Dermis microvascular lymphatic vessel endothelial cell (primary cell): Measurements from ENCODE around the gene TSR2. TPM values are rescaled to one million over a fixed set of nuclear protein-coding genes. Genes with fewer than 3 reads are reported as not detected.

Source experiments
- DNase-seq, 2 donors: peaks; one replicate each; pipeline versions ENCODE4 v3.0.0 to v3.0.0-alpha.2; 2010; ENCODE audit warnings: low read depth in 2 of 2
- total RNA-seq: library from RNA; depleted of rRNA; stranded (reverse); fragments of >200 nt; gene quantifications from 2 replicates; pipeline ENCODE4 v1.2.1, GENCODE V29; 2014

The TSR2 gene
- total RNA-seq: 11.0 and 14.0 TPM in 2 replicates

DNA sequence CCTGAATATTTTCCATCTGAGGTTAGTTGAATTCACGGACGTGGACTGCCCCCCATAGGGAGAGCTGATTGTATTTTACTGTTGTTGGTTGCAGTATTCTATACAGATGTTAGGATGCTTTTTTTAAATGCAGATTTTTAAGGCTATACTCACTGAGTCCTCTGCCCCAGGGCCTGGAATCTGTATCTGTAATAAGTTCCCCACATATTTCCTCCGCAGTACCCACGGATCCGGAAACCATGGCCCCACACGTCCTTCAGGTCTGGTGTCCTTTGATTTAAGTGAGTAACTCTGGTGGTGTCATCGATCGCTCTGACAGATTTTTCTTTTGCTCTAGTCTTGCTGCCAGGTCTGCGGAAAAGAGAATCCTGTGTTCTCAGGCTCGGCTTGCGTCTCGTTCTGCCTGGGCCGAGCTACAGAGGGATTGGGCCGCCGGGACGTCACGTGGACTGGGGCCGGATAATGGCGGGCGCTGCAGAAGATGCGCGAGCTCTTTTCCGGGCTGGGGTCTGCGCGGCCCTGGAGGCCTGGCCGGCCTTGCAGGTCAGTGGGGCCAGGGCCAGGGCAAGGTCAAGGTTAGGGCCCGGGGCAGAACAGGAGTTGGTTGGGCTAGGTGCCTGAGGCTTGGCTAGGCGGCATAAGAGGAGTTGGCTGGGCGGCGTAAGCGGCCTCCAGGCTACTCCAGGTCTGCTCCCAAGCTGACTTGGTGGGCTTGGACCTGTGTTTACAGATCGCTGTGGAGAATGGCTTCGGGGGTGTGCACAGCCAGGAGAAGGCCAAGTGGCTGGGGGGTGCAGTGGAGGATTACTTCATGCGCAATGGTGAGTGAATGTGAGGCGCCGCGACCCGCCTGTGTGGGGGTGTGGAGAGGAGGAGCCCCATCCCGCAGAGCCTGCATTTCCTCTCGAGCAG, at the start of gene TSR2:
TSS of gene TSR2 (plus strand) at position 445 of the 912 bp plus-strand sequence. CDS start at position 463, 18 bp downstream.
- peak; percentile 74 to 87 for DNase-seq

DNA sequence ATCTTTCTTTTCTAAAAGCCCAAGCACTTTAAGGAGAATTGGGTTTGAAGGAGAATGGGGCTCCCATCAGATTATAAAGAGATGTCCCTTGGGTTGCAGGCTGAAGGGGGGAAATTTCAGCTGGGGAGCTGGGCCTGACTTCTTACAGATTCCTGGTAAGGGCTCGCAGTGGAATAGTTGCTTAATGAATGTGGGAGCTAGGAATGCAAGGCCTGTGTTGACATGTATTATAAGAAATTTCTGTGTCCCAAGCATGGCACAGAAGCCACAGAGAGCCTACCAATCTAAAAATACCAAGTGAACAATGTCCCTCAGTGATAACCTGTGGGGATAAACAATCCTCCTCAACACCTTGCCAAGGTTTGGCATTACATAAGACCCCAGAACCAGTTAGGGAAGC, 43.1 kb upstream of the TSR2 start:
- no peak for DNase-seq

GRCh38 chrX:54407266-54407665, 32.9 kb upstream of the TSR2 start:
- DNase-seq: no peak

GRCh38 chrX:54411732-54412131, 28.5 kb upstream of the TSR2 start:
- DNase-seq: no peak

DNA sequence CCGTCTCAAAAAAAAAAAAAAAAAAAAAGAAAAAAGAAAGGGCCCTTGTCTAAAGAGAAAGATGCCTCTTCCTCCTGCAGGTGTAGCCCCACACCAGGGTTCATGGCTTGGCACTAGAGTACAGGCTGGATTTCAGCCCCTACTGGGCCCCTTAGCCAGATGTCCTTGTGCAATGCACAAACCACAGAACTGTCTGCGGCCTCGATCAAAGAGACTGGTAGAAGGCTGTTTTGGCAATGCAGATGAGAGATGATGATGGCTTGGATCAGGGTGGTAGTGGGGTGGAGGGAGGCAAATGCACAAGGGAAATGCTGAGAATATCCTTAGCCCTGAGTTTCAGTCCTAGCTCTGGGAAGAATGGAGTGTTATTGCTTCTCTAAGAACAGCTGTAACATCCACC, 26.5 kb upstream of the TSR2 start:
- DNase-seq: no peak

DNA sequence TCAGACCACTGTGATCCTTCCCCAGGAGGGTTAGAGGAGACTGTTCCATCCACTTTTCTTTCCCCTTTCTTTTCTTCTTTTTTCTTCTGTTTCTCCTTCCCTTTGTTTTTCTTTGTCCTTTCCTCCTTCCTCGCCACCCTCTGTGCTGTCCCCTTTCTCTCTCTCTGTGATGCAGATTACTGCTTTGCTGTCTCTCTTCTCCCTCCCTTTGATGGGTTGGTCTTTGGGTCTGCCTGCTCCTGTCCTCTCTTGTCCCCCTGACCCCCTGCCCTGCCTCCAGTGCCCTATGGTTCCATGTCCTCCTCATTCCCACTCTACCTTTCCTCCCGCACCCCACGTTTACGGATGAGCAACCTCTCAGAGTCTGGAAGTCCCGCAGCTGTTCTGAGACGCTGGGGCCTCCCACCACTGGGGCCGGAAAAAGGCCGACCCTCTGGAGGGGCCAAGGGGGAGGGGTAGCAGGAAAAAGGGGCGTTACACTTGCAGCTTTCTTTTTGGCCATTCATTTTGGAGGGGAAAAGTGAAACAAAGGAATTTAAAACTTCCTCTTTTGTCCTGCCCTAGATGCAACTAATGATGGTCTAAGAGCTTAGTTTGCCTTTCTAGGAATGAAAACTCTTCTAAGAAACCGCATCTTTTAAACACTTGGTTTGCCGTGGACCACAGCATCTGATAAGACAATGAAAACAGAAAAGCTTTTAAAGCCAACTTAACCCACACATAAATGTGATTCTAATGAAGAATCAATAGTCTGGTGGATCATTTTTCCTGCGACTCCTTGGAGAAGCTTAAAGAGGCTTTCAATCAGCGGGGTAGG, 24.5 kb upstream of the TSR2 start:
- DNase-seq: no peak

GRCh38 chrX:54416965-54417364, 23.2 kb upstream of the TSR2 start:
- DNase-seq: no peak

- DNase-seq: no peak
Measured at GRCh38 chrX:54419559-54420302, 20.5 kb upstream of the TSR2 start.

GRCh38 chrX:54422168-54422567, 18.0 kb upstream of the TSR2 start:
- no peak for DNase-seq

GRCh38 chrX:54423161-54423888, 16.9 kb upstream of the TSR2 start:
- peak in 1 of 2 donors; percentile 12 for DNase-seq

DNA sequence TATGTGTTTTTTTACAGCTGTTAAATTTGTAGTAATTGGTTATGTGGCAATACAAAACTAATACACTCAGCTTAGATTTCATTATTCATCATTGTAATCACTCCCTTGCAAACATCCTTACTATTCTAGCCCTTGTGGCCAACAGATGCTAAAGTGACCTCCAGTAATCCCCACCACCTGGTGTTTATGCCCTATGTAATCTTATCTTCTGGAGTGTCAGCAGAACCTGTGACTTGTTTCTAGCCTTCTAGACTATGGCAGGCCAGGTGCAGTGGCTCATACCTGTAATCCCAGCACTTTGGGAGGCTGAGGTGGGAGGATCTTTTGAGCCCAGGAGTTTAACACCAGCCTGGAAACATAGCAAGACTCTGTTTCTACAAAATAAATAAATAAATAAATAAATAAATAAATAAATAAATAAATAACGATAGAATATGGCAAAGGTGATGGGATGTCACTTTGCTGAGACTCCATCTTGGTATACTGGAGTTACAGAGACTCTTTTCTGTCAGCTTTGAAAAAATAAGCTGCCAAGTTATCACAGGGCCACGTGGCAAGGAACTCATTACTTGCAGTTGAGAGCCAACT, 12.3 kb upstream of the TSR2 start:
- DNase-seq: no peak

GRCh38 chrX:54430519-54430918, 9.7 kb upstream of the TSR2 start:
- no peak for DNase-seq

DNA sequence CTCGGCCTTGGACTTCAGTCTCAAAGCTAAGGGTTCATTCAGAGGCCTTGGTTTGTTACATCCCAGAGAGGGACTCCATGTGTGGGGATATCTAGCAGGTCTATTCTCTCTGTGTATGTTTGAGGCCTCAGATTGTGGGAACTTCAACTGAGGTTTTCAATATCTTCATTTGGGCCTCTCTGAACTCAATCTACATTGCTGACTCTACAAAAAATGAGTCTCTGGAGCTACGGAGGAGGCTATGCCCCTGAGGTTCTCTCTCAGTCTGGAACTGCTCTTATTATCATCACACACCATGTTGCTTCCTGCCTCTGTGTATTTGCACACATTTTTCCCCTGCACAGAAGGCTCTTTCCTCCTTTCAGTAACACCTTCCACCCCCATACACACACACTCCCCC, 5.1 kb upstream of the TSR2 start:
- DNase-seq: no peak

- no peak for DNase-seq
Measured at GRCh38 chrX:54442790-54443189, 2.6 kb downstream of the TSR2 start.

DNA sequence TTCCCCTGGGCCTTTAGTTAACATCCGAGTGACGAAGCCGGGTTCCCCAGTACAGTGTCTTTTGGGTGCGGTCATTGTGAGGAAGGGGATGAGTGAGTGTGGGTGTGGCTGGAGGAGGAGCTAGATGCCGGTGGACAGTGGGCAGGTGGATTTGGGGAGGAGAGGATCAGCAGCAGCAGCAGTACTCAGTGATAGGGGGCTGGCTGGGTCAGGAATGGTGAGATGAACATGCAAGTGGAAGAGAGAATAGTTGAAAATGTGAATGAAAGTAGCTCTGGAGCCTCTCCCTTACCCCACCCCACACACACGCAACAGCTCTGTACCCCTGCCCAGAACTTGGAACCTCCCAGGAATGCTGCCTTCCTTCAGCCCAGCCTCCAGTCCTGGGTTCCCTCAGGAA, 4.5 kb downstream of the TSR2 start:
- DNase-seq: no peak

GRCh38 chrX:54446084-54446483, 5.9 kb downstream of the TSR2 start:
- no peak for DNase-seq

DNA sequence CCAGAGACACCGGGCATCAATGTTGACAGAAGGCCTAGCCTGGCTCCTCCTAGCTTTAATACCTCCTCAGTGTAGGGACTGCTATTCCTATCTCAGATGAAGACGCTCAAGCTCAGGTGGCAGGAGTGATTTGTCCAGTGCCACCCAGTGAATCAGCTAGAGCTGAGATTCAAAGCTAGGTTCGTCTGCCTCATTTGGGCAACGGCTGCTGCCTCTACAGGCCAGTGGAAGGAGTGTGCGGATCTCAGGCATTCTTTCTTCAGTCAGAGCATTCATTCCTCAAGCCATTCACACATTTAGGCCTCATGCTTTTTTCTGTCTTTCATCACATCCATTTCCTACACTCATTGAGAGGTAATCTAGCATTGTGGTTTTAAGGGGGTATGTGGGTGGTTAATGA, 7.3 kb downstream of the TSR2 start:
- no peak for DNase-seq

GRCh38 chrX:54449929-54450328, 9.7 kb downstream of the TSR2 start:
- no peak for DNase-seq

GRCh38 chrX:54452920-54453319, 12.7 kb downstream of the TSR2 start:
- DNase-seq: peak in 1 of 2 donors; percentile 10

DNA sequence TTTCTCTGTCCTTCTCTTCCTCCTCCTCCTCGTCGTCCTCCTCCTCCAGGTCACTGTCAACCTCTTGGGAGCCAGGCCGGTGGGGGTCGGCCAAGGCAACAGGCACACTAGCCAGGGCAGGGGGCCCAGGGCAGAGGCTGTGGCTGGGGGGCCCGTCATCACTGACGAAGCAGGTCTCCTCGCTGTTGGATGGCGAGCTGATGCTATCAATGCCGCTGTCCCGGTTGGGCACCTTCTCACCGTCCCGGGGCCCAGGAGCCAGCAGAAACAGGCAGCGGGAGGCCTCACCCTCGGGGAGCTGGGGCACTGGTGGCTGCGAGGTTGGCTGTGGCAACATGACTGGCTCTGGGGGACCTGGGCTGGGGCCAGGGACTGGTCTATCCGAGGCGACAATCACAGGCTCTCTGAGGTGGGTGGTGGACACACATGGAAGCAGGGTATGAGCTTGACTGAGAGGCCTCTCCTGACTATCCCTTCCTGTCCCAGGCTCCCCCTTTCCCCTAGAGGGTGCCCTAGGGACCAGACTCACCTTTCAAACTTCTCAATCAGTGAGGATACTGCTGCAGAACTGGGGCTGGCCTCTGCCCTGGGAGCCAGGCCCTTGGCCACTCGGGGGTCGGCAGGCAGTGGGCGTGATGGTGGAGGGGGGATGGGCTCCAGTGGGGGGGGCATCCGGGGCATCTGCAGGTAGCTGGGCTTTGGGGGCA, 30.0 kb downstream of the TSR2 start:
- DNase-seq: no peak
